Rectal smooth muscle tissue (tissue), 1 donor: ENCODE results near the gene STEAP1B.

ENCODE experiments used
- H3K27ac ChIP-seq: one replicate; pipeline ENCODE4 v1.7.0; 2013; ENCODE audit warnings: low read depth, low read length, inconsistent platforms
- H3K27me3 ChIP-seq: one replicate; pipeline ENCODE4 v1.7.0; 2013; ENCODE audit warnings: low read length; ENCODE audit not compliant: control insufficient read depth, insufficient read depth
- H3K36me3 ChIP-seq: one replicate; pipeline ENCODE4 v1.7.0; 2013; ENCODE audit warnings: low read length; ENCODE audit not compliant: control insufficient read depth, insufficient read depth
- H3K4me1 ChIP-seq: one replicate; pipeline ENCODE4 v1.7.0; 2013; ENCODE audit warnings: low read length; ENCODE audit not compliant: control insufficient read depth, insufficient read depth
- H3K4me3 ChIP-seq: one replicate; pipeline ENCODE4 v1.7.0; 2013; ENCODE audit warnings: low read length
- H3K9ac ChIP-seq: one replicate; pipeline ENCODE4 v1.7.0; 2013; ENCODE audit warnings: low read length

Gene STEAP1B

DNA sequence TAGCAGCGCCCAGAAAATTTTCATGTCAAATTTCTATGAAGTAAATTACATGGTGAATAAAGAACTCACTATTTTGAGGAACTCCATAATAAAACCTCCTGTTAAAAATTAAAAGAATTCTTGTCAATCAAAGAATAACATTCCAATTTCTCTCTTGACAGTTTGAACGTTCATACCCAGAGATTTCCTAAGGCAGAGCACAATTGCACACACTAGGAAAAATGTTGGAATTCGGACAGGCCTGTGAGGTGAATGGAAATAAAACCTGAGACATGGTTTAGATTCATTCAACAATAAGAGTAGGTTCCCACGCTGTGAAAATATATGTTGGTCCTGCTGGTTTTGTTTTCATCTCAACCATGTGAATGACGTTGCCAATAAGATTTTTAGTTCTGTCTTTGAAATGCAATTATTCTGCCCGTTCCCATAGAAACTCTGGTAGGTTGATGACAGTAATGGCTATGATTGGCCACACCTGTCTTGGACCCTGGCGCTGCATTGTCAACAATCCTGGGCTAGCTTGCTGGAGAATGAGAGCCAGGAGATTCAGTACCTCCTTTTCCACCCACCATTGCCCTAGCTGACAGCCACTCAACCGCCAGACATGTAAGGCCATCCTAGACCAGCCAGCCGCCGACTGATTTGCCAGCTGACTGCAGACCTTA, 99.7 kb downstream of the STEAP1B start:
- Histone ChIP-seq H3K4me1 (no peaks in the 10 kb centered on the region), H3K4me3 (no peak overlapping the region), H3K27ac (no peak overlapping the region), H3K27me3 (no peaks in the 10 kb centered on the region), H3K9ac (no peak overlapping the region), H3K36me3 (no peaks in the 10 kb centered on the region)

DNA sequence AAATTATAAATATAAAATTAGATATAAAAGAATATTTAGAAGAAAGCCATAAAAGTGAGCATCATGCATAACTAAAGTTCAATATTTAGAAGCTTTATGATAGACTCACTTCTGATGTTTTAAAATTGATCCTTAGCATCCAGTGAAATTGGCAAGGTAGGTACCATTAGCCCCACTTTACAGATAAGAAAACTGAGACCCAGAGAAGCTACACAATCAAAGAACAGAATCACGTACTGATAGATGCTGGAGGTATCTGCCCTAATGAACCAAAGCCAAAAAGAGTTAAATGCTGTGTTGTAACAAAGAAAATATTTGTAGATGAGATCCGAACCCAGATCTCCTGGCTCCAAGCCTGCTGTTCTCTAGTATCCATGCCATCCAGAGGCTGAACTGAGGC, 100.4 kb downstream of the STEAP1B start:
- no peak overlapping the region for H3K4me3 ChIP-seq

DNA sequence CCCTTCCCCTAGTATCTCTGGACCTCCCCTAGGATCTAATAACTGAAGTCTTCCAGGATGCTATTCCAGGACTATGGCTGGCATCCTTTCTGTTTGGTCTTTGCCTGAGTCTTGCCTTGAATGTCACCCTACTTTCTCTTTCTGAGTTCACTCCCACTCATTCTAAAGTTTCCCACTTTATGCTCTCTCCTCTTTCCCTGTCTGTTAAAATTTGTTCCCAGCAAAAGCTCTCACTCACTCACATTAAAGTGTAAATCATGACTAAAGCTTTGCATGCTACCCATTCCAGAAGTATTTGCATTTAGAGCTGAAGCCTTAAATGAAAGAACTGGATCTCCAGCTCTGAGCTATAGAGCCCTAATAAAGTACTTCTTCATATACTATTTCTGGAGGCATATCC, 100.9 kb downstream of the STEAP1B start:
- Histone ChIP-seq H3K9ac (no peak overlapping the region), H3K36me3 (no peaks in the 10 kb centered on the region), H3K27ac (no peak overlapping the region), H3K27me3 (no peaks in the 10 kb centered on the region), H3K4me1 (no peaks in the 10 kb centered on the region), H3K4me3 (no peak overlapping the region)

More for the DNA sequence above, 100.4 kb downstream of the STEAP1B start:
- no peaks in the 10 kb centered on the region for H3K4me1 ChIP-seq
- H3K9ac ChIP-seq = no peak overlapping the region
- no peak overlapping the region for H3K27ac ChIP-seq
- H3K27me3 ChIP-seq = no peaks in the 10 kb centered on the region
- no peaks in the 10 kb centered on the region for H3K36me3 ChIP-seq

DNA sequence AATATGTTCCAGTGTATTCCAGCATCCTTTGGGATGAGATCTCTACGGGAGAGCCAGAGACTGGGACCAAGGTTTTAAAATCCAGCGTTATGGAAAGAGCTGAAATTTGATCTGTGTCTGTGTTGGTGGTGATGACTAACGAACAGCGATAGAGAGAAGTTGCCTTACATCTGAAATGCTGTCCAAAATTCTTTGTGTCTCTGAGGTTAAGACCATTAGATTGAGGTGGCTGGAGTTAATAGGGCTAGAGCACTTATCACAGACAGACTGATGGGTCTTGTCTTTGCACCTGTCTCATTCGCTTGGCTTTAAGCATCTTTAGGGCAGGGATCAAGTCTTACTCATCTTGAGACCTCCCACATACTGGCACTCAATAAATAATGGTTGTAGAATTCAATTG, 102.0 kb downstream of the STEAP1B start:
- Histone ChIP-seq H3K9ac (no peak overlapping the region), H3K27me3 (no peaks in the 10 kb centered on the region), H3K4me3 (no peak overlapping the region), H3K27ac (no peak overlapping the region), H3K4me1 (no peaks in the 10 kb centered on the region), H3K36me3 (no peaks in the 10 kb centered on the region)

DNA sequence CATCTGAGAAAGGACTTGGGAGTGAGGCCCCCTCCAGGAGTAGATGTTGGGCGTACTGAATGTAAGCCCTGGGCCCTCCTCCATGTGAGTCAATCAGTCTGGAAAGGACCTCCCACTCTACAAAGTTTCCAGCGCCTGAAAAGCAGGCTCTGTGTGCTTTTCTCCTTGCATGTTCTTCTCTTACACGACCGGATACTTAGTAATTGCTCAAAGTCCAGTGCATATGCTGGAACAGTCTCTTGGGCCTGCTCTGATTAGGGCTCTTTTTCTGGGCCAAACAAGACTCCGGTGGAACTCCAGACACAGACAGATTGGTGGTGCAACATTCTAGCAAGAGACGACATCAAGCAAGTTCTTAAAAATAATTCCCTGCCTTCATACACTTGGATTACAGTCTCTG, 104.8 kb downstream of the STEAP1B start:
- Histone ChIP-seq H3K27me3 (no peaks in the 10 kb centered on the region), H3K27ac (no peak overlapping the region), H3K4me3 (no peak overlapping the region), H3K4me1 (no peaks in the 10 kb centered on the region), H3K9ac (no peak overlapping the region), H3K36me3 (no peaks in the 10 kb centered on the region)

DNA sequence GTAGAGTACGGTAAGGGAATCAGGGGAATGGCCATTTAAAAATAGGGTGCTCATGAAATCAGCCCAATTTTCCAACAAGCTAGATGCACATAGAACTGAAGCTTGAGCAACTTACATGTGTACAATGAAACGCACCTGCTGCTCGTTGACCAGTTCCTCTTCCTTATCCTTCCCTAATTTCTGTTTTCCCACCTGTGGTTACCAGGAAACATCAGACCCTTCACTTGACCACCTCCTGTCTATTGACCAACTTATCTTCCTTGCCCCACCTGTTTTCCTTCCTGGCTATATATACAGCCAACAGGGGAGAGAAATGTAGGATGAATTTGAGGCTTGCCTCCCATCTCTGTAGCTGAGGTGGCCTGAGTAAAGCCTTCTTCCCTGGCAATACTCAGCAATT, 105.2 kb downstream of the STEAP1B start:
- Histone ChIP-seq H3K9ac (no peak overlapping the region), H3K4me1 (no peaks in the 10 kb centered on the region), H3K36me3 (no peaks in the 10 kb centered on the region), H3K27me3 (no peaks in the 10 kb centered on the region), H3K4me3 (no peak overlapping the region), H3K27ac (no peak overlapping the region)

DNA sequence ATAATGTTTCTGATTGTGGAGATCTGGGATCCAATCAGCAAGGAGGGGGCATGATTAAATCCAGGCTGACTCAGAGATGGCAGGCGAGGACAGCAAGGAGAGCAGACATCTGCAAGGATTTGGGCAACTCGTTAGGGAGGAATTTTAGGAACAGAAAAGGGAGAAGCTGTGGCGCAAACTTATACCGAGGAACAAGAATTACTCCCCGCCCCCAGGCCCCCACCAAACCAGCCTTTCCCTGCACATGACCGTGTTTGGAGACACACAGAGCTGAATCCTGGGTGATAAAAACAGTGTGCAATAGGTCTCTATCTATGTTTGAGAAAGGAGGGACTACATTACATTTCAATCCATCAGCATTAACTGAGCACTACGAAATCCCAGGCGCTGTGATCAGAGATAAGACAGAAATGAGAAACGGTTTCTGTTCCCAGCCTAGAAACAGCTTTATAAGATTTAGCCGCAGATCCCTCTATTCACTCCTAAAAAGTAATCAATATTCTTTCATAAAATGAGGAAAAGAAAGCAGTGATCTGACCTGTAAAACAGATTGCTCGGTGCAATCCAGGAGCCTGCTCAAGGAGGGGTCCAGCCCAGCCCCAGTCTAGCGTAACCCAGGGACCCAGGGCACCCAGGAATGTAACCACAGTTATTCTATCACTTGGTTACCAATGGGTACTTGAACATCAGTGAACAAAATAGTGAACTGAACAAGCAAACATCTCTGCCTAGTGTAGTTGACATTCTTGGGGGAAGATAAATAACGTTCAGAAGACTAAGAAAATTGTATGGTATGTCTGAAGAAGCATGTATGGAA, 105.9 kb downstream of the STEAP1B start:
- no peak overlapping the region for H3K4me3 ChIP-seq
- H3K9ac ChIP-seq = no peak overlapping the region
- H3K36me3 ChIP-seq = no peaks in the 10 kb centered on the region
- H3K4me1 ChIP-seq = no peaks in the 10 kb centered on the region
- no peaks in the 10 kb centered on the region for H3K27me3 ChIP-seq
- no peak overlapping the region for H3K27ac ChIP-seq

DNA sequence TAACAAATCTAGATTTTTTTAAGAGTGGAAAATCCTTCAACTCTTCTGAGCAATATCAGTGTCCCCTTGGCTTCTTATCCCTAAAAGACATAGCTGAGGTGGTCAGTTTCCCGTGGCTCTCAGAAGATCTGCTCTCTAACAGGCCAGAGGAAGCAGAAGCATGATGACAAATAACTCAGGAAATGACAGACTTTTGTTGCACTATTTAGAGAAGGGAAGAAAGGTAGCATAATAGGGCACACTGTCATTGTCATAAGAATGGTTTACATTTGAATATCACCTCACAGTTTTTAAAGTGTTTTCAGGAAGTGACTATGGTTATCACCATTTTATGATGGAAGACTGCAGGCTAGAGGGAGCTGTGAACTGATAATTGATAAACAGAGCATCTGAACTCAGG, 109.5 kb downstream of the STEAP1B start:
- H3K27ac ChIP-seq = no peak overlapping the region
- no peaks in the 10 kb centered on the region for H3K27me3 ChIP-seq
- no peak overlapping the region for H3K9ac ChIP-seq
- no peaks in the 10 kb centered on the region for H3K36me3 ChIP-seq
- no peak overlapping the region for H3K4me3 ChIP-seq
- H3K4me1 ChIP-seq = no peaks in the 10 kb centered on the region

DNA sequence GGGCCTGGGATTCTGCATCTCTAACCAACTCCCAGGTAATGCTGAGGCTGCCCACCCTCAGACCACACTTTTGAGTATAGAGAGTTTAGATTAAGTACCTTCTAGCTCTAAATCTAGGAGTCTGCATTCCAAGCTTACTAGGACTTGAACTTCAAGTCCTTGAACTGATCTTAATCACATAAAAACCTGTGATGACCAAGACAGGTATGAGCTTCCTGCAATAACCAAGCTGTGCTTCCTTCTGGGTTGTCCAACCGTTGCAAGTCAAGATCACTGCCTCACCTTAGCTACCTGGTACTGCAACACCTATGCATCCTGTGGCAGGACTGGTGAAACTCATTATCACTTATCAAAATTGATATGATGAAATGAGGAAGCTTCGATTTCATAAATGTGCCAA, 110.1 kb downstream of the STEAP1B start:
- Histone ChIP-seq H3K4me3 (no peak overlapping the region), H3K9ac (no peak overlapping the region), H3K27ac (no peak overlapping the region), H3K27me3 (no peaks in the 10 kb centered on the region), H3K36me3 (no peaks in the 10 kb centered on the region), H3K4me1 (no peaks in the 10 kb centered on the region)

DNA sequence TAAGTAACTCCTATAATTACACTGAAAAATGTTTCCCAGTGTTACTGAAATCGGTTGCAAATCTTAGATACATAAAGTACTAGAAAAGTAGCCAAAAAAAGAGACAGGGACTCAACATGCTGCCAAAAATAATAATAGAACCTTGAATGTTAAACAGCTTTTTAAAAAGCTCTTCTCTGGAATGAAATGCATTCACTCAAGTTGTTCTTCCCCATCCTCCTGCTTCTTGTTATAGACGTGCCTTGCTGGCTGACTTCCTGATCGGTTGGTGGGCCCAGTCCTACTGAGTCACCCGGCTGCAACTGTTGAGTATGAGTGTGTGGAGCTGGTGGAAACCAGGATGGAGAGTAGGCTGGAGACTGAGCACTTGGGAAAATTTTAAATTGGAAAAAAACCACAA, 112.4 kb downstream of the STEAP1B start:
- no peaks in the 10 kb centered on the region for H3K4me1 ChIP-seq
- H3K36me3 ChIP-seq = no peaks in the 10 kb centered on the region
- H3K27ac ChIP-seq = no peak overlapping the region
- H3K4me3 ChIP-seq = no peak overlapping the region
- no peaks in the 10 kb centered on the region for H3K27me3 ChIP-seq
- H3K9ac ChIP-seq = no peak overlapping the region

DNA sequence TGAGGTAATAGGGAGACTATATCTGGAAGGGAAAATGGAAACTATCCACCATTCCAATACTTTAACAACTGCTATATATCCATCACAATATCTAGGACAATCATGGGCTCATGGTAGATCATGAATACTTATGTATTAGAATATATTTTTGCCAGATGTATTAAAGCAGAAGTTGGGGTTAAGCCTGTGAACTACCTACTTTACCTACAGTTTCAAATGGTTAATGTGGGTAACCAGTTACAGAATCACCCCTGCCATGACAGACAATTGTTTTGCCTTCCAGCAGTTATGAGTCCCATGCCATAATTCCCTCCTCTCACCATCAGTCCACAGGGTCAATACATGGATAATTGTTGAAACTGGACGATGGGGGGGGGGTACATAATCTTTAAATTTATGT, 113.1 kb downstream of the STEAP1B start:
- Histone ChIP-seq H3K4me1 (no peaks in the 10 kb centered on the region), H3K36me3 (no peaks in the 10 kb centered on the region), H3K27ac (no peak overlapping the region), H3K4me3 (no peak overlapping the region), H3K27me3 (no peaks in the 10 kb centered on the region), H3K9ac (no peak overlapping the region)

DNA sequence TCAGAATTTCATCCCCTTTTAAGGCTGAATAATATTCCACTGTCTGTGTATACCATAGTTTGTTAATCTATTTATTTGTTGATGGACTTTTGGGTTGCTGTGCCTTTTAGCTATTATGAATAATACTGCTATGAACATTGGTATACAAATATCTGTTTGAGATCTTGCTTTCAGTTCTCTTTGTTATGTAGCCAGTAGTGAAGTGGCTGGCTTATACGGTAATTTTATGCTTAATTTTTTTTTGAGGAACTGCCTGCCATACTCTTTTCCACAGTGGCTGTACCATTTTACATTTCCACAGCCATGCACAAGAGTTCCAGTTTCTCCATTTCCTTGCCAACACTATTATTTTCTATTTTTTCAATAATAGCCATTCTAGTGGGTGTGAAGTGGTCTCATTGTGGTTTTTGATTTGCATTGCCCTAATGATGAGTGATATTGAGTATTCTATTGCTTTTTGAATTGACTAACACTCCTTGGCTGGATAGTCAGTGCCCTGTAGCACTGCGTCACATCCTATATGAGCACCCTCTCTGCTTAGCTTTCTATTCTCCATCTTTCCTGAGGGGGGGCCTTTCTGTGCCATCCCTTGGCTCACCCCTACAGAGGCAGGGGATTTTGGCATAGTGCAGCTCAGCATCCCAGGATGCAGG, 113.7 kb downstream of the STEAP1B start:
- Histone ChIP-seq H3K27ac (no peak overlapping the region), H3K4me1 (no peaks in the 10 kb centered on the region), H3K9ac (no peak overlapping the region), H3K27me3 (no peaks in the 10 kb centered on the region), H3K4me3 (no peak overlapping the region), H3K36me3 (no peaks in the 10 kb centered on the region)
